Osteocyte (in vitro differentiated cells): ENCODE measurements around the gene NIPAL4. TPM values are rescaled to one million over a fixed set of nuclear protein-coding genes. Genes with fewer than 3 reads are reported as not detected.

Experiments
- DNase-seq: peaks from one replicate; pipeline ENCODE4 v3.0.0; 2021; ENCODE audit warnings: mixed read lengths; ENCODE audit not compliant: unreplicated experiment; ENCODE audit errors: extremely low spot score
- H3K27ac Mint-ChIP-seq: one replicate; pipeline ENCODE4 v1.8.0; 2021; ENCODE audit warnings: mild to moderate bottlenecking, mixed read lengths; ENCODE audit not compliant: unreplicated experiment
- H3K27me3 Mint-ChIP-seq: one replicate; pipeline ENCODE4 v1.8.0; 2021; ENCODE audit warnings: mixed read lengths; ENCODE audit not compliant: unreplicated experiment
- H3K36me3 Mint-ChIP-seq: one replicate; pipeline ENCODE4 v1.8.0; 2021; ENCODE audit warnings: mixed read lengths; ENCODE audit not compliant: unreplicated experiment
- H3K4me1 Mint-ChIP-seq: one replicate; pipeline ENCODE4 v1.8.0; 2021; ENCODE audit warnings: mixed read lengths; ENCODE audit not compliant: unreplicated experiment
- H3K4me3 Mint-ChIP-seq: one replicate; pipeline ENCODE4 v1.8.0; 2021; ENCODE audit warnings: mild to moderate bottlenecking, moderate library complexity, mixed read lengths; ENCODE audit not compliant: unreplicated experiment
- H3K9me3 Mint-ChIP-seq: one replicate; pipeline ENCODE4 v1.8.0; 2021; ENCODE audit warnings: mixed read lengths; ENCODE audit not compliant: unreplicated experiment
- total RNA-seq: library from RNA; stranded (reverse); gene quantifications from 2 replicates; pipeline ENCODE4 v1.2.1, GENCODE V29; 2021
- TF ChIP-seq, protein P1 (sequence below): fragments of 200-600 bp; sonication (generic); IDR thresholded peaks from 2 replicates; pipeline ENCODE4 v1.5.0; 2021; ENCODE audit warnings: antibody characterized with exemption, mild to moderate bottlenecking, moderate library complexity

The NIPAL4 gene
- total RNA-seq, 1 donor from 2014 or later, result 2.3 TPM

DNA sequence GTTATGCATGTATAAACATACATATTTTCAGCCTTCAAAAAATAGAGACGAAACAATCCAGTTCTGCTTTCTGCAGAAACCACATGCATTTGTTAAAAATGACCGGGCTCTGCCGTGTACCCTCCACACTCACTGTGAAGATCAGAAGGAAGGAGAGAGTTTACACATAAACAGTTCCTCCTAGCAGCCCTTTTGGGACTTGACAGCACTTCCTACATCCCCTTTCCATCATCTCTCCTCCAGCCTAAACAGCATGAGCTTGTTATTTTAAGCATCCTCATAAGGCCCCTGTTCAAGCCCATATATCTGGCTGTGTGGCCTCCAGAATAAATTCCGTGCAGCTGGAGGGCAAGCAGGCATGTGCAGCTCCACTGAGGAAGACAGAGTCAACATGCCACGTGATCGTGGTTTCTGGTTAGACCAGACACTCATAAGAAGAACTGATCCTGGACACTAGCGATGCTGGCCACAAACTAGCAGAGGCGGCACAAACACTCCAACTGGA lies 42.2 kb downstream of the NIPAL4 start:
- Mint-ChIP-seq H3K4me1 (peaks cover 18% of the 10 kb centered on the region), H3K4me3 (no peak overlapping the region), H3K27me3 (no peaks in the 10 kb centered on the region), H3K27ac (no peak overlapping the region), H3K36me3 (peaks cover 53% of the 10 kb centered on the region), H3K9me3 (no peaks in the 10 kb centered on the region)
- TF ChIP-seq, protein P1, sequence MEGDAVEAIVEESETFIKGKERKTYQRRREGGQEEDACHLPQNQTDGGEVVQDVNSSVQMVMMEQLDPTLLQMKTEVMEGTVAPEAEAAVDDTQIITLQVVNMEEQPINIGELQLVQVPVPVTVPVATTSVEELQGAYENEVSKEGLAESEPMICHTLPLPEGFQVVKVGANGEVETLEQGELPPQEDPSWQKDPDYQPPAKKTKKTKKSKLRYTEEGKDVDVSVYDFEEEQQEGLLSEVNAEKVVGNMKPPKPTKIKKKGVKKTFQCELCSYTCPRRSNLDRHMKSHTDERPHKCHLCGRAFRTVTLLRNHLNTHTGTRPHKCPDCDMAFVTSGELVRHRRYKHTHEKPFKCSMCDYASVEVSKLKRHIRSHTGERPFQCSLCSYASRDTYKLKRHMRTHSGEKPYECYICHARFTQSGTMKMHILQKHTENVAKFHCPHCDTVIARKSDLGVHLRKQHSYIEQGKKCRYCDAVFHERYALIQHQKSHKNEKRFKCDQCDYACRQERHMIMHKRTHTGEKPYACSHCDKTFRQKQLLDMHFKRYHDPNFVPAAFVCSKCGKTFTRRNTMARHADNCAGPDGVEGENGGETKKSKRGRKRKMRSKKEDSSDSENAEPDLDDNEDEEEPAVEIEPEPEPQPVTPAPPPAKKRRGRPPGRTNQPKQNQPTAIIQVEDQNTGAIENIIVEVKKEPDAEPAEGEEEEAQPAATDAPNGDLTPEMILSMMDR, result no peak
- no peak for DNase-seq

DNA sequence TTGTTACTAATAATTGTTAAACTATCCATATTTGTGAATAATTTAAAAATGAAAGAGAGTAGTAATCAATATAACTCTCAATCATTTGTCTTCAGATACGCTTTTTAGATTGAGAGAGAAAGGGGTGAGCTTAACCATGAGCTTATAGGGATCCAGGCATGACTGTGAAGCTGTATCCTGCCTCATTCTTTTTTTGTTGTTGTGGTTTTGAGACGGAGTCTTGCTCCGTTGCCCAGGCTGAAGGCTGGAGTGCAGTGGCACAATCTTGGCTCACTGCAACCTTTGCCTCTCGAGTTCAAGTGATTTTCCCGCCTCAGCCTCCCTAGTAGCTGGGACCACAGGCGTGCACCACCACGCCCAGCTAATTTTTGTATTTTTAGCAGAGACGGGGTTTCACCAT lies 44.0 kb downstream of the NIPAL4 start:
- H3K27me3 Mint-ChIP-seq, result no peaks in the 10 kb centered on the region
- H3K4me3 Mint-ChIP-seq, result no peak overlapping the region
- DNase-seq, result no peak
- TF ChIP-seq, protein P1, result no peak
- peaks cover 61% of the 10 kb centered on the region for H3K36me3 Mint-ChIP-seq
- peaks cover 28% of the 10 kb centered on the region for H3K4me1 Mint-ChIP-seq
- no peaks in the 10 kb centered on the region for H3K9me3 Mint-ChIP-seq
- H3K27ac Mint-ChIP-seq, result no peak overlapping the region

DNA sequence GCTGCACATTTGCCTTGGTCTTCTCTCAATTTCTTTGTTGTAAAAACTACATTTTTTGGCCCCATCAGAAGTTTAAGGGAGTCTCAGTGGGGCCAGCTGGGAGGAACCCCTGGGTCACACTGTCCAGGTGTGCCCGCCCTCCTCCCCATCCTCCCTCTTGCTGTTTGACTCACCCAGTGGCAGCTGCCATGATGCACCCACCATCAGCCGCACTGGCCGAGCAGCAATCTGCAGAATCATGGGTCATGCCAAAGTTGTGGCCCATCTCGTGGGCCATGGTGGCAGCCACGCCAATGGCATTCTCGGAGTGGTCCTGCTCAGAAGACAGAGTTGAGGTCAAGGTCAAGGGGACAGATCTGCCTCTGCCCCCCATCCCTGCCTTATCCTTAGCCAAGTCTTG lies 45.5 kb downstream of the NIPAL4 start:
- Mint-ChIP-seq H3K27ac (no peak overlapping the region), H3K4me3 (no peak overlapping the region), H3K4me1 (peaks cover 35% of the 10 kb centered on the region), H3K9me3 (no peaks in the 10 kb centered on the region), H3K27me3 (no peaks in the 10 kb centered on the region), H3K36me3 (peaks cover 63% of the 10 kb centered on the region)
- DNase-seq, result no peak
- TF ChIP-seq, protein P1, result no peak

DNA sequence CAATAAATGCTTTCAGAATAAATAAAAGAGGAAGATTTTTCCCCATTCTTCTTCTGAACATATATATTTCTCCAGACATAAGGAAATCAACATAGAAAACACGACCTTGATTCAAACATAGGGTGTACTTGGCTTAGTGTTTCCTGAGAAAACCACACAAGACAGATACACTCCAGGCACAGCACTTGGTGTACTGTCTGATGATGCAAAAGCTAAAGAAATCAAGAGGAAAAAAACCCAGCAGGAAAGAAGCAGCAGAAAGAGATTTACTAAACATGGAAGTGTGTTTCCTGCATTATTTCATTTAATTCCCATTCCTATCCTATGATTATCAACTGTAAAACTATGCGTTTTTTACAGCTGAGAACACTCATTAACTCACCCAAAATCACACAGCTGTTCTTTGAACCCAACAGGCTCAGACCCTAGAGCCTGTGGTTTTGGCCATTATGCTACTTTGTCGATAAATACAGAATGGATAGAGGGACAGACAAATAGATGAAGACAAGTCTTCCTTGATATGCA lies 46.1 kb downstream of the NIPAL4 start:
- no peaks in the 10 kb centered on the region for H3K27me3 Mint-ChIP-seq
- H3K4me1 Mint-ChIP-seq, result peaks cover 41% of the 10 kb centered on the region
- H3K4me3 Mint-ChIP-seq, result no peak overlapping the region
- H3K9me3 Mint-ChIP-seq, result no peaks in the 10 kb centered on the region
- no peak for DNase-seq
- no peak overlapping the region for H3K27ac Mint-ChIP-seq
- TF ChIP-seq, protein P1, result no peak
- peaks cover 56% of the 10 kb centered on the region for H3K36me3 Mint-ChIP-seq

DNA sequence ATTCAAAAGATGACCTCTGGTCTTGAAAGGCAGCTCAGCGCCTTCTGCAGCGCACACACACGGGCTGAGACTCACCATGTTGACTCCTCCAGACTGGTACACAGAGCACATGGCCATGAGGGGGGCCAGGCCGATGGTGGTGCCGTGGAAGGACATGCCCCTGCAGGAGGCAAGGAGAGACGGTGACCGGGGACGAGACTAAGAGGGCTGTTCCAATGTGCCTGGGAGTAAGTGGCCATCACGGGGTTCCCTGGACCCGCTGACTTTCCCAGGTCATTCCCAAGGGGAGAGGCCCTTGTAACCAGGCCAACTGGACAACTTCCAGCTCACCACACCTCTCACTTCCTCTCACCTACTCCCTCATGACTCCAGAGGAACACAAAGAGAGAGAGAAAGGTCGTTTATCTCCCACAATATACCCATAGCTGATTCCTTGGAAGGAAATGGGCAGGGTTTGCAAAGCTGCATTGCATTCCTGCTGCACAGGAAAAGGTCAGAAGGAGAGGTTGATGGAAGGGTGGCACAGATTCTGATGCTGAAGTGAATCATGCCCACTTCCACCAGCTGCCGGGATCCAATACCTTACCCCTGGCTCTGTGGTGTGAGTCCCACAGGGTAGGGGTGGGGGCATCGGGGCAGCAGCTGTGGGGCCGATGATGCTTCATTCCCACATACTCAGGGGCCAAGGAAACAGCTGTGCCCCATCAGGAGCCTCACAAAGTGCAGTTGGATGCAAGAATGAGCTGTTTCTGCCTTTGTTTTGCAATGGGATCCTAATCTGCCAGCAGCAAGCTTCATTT lies 47.2 kb downstream of the NIPAL4 start:
- TF ChIP-seq, protein P1, result no peak
- Mint-ChIP-seq H3K36me3 (peaks cover 48% of the 10 kb centered on the region), H3K27me3 (no peaks in the 10 kb centered on the region), H3K4me3 (no peak overlapping the region), H3K27ac (peak overlapping the region; percentile 56), H3K9me3 (no peaks in the 10 kb centered on the region), H3K4me1 (peaks cover 52% of the 10 kb centered on the region)
- no peak for DNase-seq
